ENCODE results near the gene SESTD1. TPM values are rescaled to one million over a fixed set of nuclear protein-coding genes. Genes with fewer than 3 reads are reported as not detected.

SESTD1 gene
- total and polyA plus RNA-seq, 9 of the 15 experiments (the other 6 are each of a cell fraction or from before 2014, with no cell fraction given): 0.32 to 5.6 (median 2.1) TPM

DNA sequence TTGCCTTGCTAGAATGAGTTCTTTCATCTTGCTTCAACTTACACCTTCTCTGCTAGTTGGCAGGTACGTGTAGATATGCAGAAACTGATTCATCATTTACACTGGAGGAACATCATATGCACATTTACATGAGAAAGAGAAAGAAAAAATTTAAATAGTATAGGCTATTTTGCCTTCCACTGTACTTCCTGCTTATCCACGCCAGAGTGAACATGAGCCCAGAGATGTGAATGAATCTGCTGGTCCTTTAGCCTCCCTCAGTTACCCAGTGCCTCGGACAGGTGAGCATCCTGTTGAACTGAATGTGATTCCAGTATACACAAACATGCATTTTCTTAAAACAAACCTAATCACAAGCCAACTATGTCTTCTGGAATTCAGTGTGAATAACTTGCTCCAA is 83.6 kb downstream of the SESTD1 start (continued):
- TF ChIP-seq YBX1 (IDR thresholded peaks at IDR 0.05) (no peak), BCL6 (CRISPR knock-in tag; IDR thresholded peaks at IDR 0.05) (no peak)

DNA sequence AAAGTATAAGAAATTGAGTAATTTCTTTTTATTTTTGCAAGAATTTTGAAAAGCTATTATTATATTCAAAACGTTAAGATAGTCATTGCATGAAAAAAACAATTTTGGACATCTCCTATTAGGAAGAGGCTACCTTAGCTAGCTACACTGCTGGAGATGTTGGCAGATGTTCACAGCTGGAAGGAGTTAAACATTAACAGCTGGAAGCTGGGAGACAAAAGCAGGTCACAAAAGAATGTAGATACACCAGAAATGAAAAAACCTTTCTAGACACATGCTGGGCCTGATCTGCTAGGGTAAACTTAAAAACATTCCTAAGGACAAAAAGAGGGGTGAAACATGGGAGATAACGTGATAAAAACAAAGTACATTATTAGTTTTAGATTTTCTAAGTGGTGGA is 84.4 kb downstream of the SESTD1 start:
- TF ChIP-seq BCL6 (CRISPR knock-in tag; IDR thresholded peaks at IDR 0.05): no peak
- TF ChIP-seq, protein P1, sequence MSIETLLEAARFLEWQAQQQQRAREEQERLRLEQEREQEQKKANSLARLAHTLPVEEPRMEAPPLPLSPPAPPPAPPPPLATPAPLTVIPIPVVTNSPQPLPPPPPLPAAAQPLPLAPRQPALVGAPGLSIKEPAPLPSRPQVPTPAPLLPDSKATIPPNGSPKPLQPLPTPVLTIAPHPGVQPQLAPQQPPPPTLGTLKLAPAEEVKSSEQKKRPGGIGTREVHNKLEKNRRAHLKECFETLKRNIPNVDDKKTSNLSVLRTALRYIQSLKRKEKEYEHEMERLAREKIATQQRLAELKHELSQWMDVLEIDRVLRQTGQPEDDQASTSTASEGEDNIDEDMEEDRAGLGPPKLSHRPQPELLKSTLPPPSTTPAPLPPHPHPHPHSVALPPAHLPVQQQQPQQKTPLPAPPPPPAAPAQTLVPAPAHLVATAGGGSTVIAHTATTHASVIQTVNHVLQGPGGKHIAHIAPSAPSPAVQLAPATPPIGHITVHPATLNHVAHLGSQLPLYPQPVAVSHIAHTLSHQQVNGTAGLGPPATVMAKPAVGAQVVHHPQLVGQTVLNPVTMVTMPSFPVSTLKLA (conservative IDR thresholded peaks at IDR 0.05): no peak
- TF ChIP-seq RBM39 (optimal IDR thresholded peaks at IDR 0.05; ENCODE audit: low read depth, low read length): no peak
- TF ChIP-seq, protein P2, sequence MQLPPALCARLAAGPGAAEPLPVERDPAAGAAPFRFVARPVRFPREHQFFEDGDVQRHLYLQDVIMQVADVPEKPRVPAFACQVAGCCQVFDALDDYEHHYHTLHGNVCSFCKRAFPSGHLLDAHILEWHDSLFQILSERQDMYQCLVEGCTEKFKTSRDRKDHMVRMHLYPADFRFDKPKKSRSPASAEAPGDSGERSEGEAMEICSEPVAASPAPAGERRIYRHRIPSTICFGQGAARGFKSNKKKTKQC (CRISPR knock-in tag; IDR thresholded peaks at IDR 0.05): no peak
- TF ChIP-seq FOS (IDR thresholded peaks at IDR 0.05; ENCODE audit: extremely low read depth, insufficient read length): no peak
- TF ChIP-seq ZKSCAN3 (CRISPR knock-in tag; IDR thresholded peaks at IDR 0.05): no peak
- no peak for TF ChIP-seq E2F3 (CRISPR knock-in tag; IDR thresholded peaks at IDR 0.05)
- TF ChIP-seq ZNF224 (CRISPR knock-in tag; IDR thresholded peaks at IDR 0.05): no peak
- TF ChIP-seq, protein P3, sequence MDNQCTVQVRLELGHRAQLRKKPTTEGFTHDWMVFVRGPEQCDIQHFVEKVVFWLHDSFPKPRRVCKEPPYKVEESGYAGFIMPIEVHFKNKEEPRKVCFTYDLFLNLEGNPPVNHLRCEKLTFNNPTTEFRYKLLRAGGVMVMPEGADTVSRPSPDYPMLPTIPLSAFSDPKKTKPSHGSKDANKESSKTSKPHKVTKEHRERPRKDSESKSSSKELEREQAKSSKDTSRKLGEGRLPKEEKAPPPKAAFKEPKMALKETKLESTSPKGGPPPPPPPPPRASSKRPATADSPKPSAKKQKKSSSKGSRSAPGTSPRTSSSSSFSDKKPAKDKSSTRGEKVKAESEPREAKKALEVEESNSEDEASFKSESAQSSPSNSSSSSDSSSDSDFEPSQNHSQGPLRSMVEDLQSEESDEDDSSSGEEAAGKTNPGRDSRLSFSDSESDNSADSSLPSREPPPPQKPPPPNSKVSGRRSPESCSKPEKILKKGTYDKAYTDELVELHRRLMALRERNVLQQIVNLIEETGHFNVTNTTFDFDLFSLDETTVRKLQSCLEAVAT (IDR thresholded peaks at IDR 0.05): no peak
- no peak for TF ChIP-seq NCOA4 (IDR thresholded peaks at IDR 0.05; ENCODE audit: partially characterized antibody)
- TF ChIP-seq ZNF57 (CRISPR knock-in tag; IDR thresholded peaks at IDR 0.05): no peak
- no peak for TF ChIP-seq FOSL1 (tag; conservative IDR thresholded peaks at IDR 0.05)
- no peak for TF ChIP-seq BACH1 (tag; IDR thresholded peaks at IDR 0.05)
- TF ChIP-seq, protein P4, sequence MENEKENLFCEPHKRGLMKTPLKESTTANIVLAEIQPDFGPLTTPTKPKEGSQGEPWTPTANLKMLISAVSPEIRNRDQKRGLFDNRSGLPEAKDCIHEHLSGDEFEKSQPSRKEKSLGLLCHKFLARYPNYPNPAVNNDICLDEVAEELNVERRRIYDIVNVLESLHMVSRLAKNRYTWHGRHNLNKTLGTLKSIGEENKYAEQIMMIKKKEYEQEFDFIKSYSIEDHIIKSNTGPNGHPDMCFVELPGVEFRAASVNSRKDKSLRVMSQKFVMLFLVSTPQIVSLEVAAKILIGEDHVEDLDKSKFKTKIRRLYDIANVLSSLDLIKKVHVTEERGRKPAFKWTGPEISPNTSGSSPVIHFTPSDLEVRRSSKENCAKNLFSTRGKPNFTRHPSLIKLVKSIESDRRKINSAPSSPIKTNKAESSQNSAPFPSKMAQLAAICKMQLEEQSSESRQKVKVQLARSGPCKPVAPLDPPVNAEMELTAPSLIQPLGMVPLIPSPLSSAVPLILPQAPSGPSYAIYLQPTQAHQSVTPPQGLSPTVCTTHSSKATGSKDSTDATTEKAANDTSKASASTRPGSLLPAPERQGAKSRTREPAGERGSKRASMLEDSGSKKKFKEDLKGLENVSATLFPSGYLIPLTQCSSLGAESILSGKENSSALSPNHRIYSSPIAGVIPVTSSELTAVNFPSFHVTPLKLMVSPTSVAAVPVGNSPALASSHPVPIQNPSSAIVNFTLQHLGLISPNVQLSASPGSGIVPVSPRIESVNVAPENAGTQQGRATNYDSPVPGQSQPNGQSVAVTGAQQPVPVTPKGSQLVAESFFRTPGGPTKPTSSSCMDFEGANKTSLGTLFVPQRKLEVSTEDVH (IDR thresholded peaks at IDR 0.05; ENCODE audit: low read depth, partially characterized antibody): no peak
- no peak for TF ChIP-seq MEF2A (IDR thresholded peaks at IDR 0.05; ENCODE audit: control insufficient read depth, low read depth, low read length)
- no peak for TF ChIP-seq HMG20B (CRISPR knock-in tag; IDR thresholded peaks at IDR 0.05)
- FAIRE-seq: no peak
- Histone ChIP-seq H3K4me2 (ENCODE audit: insufficient read depth, low read length) (no peak overlapping the region), H3K4me1 (replicated peaks in 1 of 2; ENCODE audit: control insufficient read depth in 2 of 2, insufficient read depth in 2 of 2, low read length in 2 of 2) (no peaks in the 10 kb centered on the region), H3K9ac (ENCODE audit: insufficient read depth in 1 of 2, low read depth in 2 of 2, low read length in 2 of 2) (no peak overlapping the region), H3K36me3 (ENCODE audit: control insufficient read depth, insufficient read depth, low read length) (no peaks in the 10 kb centered on the region), H4K20me1 (replicated peaks; ENCODE audit: control insufficient read depth, insufficient read depth, low read length) (no peaks in the 10 kb centered on the region), H2AFZ (ENCODE audit: low read depth, low read length) (no peak overlapping the region), H3K79me2 (ENCODE audit: control insufficient read depth, insufficient read depth, low read length) (no peaks in the 10 kb centered on the region), H3K9me3 (replicated peaks; ENCODE audit: control insufficient read depth, insufficient read depth, low read depth, low read length) (peaks cover 2% of the 10 kb centered on the region), H3K27me3 (ENCODE audit: control insufficient read depth in 2 of 2, insufficient read depth in 2 of 2, low read length in 2 of 2) (no peaks in the 10 kb centered on the region), H3K4me3 (no peak overlapping the region), H3K9me1 (ENCODE audit: control insufficient read depth, insufficient read depth, low read length) (no peaks in the 10 kb centered on the region), H3K27ac (ENCODE audit: extremely low read depth, low read depth, low read length) (no peak overlapping the region)
- WGBS (ENCODE audit: insufficient coverage, low coverage, missing lambda C conversion rate): 0% methylated on average over 2 of the region's 2 CpGs
- POLR2A ChIA-PET: no interaction called here
- in situ Hi-C loops (cut with MboI): no loop called here
- intact Hi-C loops (cut with micrococcal nuclease): no loop called here
- ATAC-seq: no peak
- no peak for DNase-seq (ENCODE audit: extremely low read depth in 1 of 4, low spot score in 3 of 4)
- no TSS peak for BruUV-seq (replicated peaks)
- CTCF ChIA-PET (ENCODE audit: low intra/inter-chr PET ratio): no interaction called here

Data from K562 (cell line).